HG02938 (cell line): ENCODE data around the gene PTPN14.

Experiments used
- ATAC-seq: cut with Tn5 transposase; IDR thresholded peaks from one replicate; pipeline ENCODE4 v1.9.1; 2021; ENCODE audit warnings: mild to moderate bottlenecking, moderate library complexity; ENCODE audit not compliant: unreplicated experiment

The PTPN14 gene

GRCh38 chr1:214318956-214319736, 232.3 kb downstream of the PTPN14 start:
- ATAC-seq = no peak

- ATAC-seq = no peak
Measured at GRCh38 chr1:214318356-214318755, 233.0 kb downstream of the PTPN14 start.

- no peak for ATAC-seq
Measured at GRCh38 chr1:214317734-214318133, 233.7 kb downstream of the PTPN14 start.

- no peak for ATAC-seq
Measured at GRCh38 chr1:214317300-214317699, 234.1 kb downstream of the PTPN14 start.

GRCh38 chr1:214316593-214316992, 234.8 kb downstream of the PTPN14 start:
- ATAC-seq = no peak

GRCh38 chr1:214314178-214314843, 237.1 kb downstream of the PTPN14 start:
- ATAC-seq = no peak

- no peak for ATAC-seq
Measured at GRCh38 chr1:214312530-214313051, 238.8 kb downstream of the PTPN14 start.

- ATAC-seq = no peak
Measured at GRCh38 chr1:214310777-214311690, 240.4 kb downstream of the PTPN14 start.

- ATAC-seq = peak; percentile 60
Measured at GRCh38 chr1:214310010-214310409, 241.4 kb downstream of the PTPN14 start.

GRCh38 chr1:214306269-214306668, 245.1 kb downstream of the PTPN14 start:
- no peak for ATAC-seq

GRCh38 chr1:214305164-214305751, 246.1 kb downstream of the PTPN14 start:
- no peak for ATAC-seq

GRCh38 chr1:214303141-214303930, 248.1 kb downstream of the PTPN14 start:
- ATAC-seq = no peak

- no peak for ATAC-seq
Measured at GRCh38 chr1:214301526-214301925, 249.9 kb downstream of the PTPN14 start.

- no peak for ATAC-seq
Measured at GRCh38 chr1:214300149-214300780, 251.1 kb downstream of the PTPN14 start.
